GM21737 (cell line): ENCODE data around the gene PNKP.
"Not testable (repeated sequence)": the region's sequence is repeated elsewhere in the genome, so short reads cannot be mapped to it uniquely, and the experiment has no call there.

Source experiments
- ATAC-seq: cut with Tn5 transposase; IDR thresholded peaks from one replicate; pipeline ENCODE4 v1.9.1; 2021; ENCODE audit warnings: mild to moderate bottlenecking, moderate library complexity; ENCODE audit not compliant: unreplicated experiment

PNKP gene

GRCh38 chr19:49824662-49825061 lies 42.7 kb downstream of the PNKP start:
- ATAC-seq = no peak

- ATAC-seq = no peak
Observed at GRCh38 chr19:49823472-49823871, 43.9 kb downstream of the PNKP start.

- ATAC-seq = no peak
Observed at GRCh38 chr19:49820125-49820524, 47.3 kb downstream of the PNKP start.

GRCh38 chr19:49819452-49820115 lies 47.8 kb downstream of the PNKP start:
- ATAC-seq = not testable (repeated sequence)

- ATAC-seq = no peak
Observed at GRCh38 chr19:49818649-49819370, 48.6 kb downstream of the PNKP start.

- peak; percentile 54 for ATAC-seq
Observed at GRCh38 chr19:49817964-49818648, 49.3 kb downstream of the PNKP start, which contains the start of gene MED25. MED25 (plus strand) TSS chr19:49818289; CDS start chr19:49818342, 53 bp downstream.

- no peak for ATAC-seq
Observed at GRCh38 chr19:49816590-49816989, 50.8 kb downstream of the PNKP start.

GRCh38 chr19:49814010-49814409 lies 53.4 kb downstream of the PNKP start:
- no peak for ATAC-seq

- no peak for ATAC-seq
Observed at GRCh38 chr19:49812997-49813861, 54.1 kb downstream of the PNKP start, which contains the start of gene FUZ. FUZ (minus strand) TSS chr19:49813292; CDS start chr19:49813106, 186 bp downstream.

GRCh38 chr19:49812452-49812996 lies 54.9 kb downstream of the PNKP start:
- no peak for ATAC-seq

GRCh38 chr19:49811328-49811727 lies 56.0 kb downstream of the PNKP start:
- ATAC-seq = no peak
